Measurements from ENCODE around the gene HEPH.

DNA sequence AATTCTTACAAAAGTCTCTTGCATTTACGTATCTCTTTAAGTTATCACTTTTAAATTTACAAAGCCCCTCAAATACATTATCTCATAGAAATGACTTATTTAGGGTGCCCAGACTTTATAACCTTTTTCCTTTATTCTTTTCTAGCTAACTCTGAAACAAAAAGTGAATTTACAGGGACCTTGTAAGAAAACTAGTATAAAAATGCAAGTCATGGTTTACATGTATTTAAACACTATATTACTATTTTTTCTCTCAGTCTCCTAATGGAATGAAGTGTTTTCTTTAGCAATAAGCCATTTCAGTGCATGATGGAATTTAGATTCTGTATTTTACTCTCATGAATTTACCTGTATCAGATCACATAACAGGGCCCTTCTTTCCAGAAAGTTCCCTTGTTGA is 14.5 kb upstream of the HEPH start:
- TF ChIP-seq, protein P1, sequence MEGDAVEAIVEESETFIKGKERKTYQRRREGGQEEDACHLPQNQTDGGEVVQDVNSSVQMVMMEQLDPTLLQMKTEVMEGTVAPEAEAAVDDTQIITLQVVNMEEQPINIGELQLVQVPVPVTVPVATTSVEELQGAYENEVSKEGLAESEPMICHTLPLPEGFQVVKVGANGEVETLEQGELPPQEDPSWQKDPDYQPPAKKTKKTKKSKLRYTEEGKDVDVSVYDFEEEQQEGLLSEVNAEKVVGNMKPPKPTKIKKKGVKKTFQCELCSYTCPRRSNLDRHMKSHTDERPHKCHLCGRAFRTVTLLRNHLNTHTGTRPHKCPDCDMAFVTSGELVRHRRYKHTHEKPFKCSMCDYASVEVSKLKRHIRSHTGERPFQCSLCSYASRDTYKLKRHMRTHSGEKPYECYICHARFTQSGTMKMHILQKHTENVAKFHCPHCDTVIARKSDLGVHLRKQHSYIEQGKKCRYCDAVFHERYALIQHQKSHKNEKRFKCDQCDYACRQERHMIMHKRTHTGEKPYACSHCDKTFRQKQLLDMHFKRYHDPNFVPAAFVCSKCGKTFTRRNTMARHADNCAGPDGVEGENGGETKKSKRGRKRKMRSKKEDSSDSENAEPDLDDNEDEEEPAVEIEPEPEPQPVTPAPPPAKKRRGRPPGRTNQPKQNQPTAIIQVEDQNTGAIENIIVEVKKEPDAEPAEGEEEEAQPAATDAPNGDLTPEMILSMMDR (IDR thresholded peaks at IDR 0.05), result no peak
- TF ChIP-seq EZH2 (IDR thresholded peaks at IDR 0.05; ENCODE audit: borderline replicate concordance, insufficient read depth, low read depth, low read length, poor library complexity, severe bottlenecking), result no peak
